ENCODE measurements around the gene GARRE1.
A peak's percentile ranks its signal among the peaks of the same experiment; 100 is the strongest.
"Not testable (repeated sequence)": the region's sequence is repeated elsewhere in the genome, so short reads cannot be mapped to it uniquely, and the experiment has no call there.

The GARRE1 gene

DNA sequence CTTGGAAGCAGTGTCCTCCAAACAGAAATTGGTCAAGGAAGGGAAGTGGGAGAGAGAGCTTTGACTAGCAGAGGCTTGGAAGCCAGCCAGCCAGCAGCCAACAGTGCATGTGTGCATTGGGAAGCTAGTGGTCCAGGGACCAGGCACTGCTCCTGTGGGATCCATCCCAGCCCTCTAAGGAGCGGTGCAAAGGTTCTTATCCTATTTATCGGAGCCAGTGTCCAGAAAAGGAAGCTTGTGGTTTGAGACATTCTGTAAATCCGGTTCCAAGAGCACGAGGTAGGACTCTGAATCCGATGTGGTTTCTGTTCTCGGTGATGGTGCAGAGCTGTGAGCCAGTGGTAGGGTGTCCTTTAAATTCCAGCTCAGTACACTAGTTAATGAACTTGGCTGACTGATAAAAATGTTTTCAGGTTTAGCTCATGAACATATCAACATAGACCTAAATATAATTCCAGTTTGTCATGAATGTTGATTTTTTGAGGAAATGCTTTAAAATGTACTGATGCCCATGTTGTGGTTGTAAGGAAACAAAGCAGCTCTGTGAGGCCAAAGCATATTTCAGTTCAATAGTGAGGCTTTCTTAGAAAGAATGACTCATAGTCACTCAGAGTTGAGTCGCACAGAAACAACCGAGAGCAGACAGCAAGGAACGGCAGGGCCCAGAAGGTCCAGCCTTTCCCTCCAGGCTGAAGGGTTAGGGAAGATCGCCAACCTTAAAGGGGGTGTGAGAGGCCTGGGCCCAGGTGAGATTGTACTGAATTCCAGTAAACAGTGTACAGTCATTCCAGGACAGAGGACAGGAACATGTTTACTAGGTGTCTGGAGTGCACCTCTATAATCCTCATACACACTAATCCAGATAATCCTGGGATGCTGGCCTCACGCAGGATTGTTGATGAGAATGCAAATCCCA lies 21.5 kb upstream of the GARRE1 start:
- DNase-seq (ENCODE audit: low read depth) = no peak

DNA sequence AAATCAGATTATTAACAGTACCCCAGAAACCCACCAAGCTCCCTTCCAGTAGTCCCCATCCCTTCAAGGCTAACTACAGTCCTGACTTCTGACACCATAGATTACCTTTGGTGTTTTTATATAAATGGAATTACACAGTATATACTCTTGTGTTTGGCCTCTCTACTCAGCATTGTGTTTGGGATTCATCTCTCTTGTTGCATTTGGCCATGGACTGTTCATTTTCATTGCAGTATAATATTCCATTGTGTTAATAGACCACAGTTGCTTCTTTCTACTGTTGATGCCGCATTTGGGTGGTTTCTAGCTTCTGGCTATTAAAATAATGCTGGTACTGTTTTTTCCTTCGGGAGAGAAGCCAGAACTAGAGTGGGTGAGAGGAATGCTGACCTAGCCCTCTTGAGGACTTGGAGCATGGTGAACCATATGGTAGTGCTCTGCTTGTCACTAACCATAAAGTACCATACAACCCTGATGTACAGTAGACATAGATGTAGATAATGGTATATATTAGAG lies 18.9 kb upstream of the GARRE1 start:
- no peak for DNase-seq (ENCODE audit: low read depth)

DNA sequence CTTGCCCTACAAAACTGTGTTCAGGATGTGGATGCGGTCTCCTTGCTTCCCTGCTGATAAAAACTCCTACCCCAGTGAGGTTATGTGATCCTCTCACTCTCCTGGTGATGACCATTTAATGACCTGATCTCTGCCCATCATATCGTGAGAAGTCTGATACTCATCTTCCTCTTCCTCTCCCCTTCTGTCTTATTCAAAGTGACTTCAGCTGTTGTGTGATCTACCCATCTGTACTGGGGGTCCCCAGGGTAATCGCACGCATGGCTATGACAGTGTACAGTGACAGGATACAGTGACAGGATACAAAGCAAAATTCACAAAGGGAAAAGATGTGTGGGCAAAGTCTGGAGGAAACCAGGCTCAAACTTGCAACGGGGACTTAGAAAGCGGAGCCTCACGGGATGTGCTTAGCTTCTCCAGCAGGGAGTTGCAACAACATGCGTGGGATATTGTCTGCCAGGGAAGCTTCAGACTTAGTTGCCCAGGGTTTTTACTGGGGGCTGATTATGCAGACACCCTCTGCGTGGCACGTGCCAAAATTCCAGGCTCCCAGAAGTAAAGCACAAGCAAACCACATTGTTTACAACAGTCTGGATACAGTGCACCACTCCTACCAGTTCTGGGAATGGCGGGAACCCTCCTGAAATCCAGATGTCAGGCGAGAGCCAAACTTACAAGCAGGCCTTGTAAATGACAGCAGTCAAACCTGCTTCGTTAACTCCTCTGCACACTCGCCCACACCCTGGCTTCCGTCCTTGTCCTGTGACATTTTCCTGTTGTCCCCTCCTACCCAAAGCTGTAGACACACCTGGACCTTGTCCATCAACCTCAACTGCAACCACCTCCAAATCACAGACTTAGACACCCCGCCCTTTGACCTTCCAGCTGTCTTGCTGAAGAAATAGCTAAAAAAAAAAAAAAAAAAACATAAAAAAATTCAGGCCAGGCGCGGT lies 18.0 kb upstream of the GARRE1 start:
- no peak for DNase-seq (ENCODE audit: low read depth)

DNA sequence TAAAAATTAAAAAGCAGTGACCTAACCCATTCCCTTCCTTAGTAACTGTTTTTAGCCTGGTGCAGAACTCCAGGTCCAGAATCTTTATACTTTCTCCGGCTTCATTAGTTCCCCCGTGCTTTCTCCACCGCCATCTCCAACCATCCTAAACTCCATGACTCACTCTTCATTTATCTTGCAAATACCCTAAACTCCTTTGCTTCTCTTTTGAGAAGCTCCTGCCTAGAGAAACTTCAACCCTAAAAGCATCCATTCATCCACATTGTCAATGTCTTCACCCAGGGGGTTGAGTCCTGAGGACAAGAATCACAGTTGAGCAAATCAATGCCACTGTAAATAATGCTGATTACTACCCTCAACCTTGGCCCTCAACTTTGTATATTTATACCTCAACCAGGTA lies 17.1 kb upstream of the GARRE1 start:
- no peak for DNase-seq (ENCODE audit: low read depth)

DNA sequence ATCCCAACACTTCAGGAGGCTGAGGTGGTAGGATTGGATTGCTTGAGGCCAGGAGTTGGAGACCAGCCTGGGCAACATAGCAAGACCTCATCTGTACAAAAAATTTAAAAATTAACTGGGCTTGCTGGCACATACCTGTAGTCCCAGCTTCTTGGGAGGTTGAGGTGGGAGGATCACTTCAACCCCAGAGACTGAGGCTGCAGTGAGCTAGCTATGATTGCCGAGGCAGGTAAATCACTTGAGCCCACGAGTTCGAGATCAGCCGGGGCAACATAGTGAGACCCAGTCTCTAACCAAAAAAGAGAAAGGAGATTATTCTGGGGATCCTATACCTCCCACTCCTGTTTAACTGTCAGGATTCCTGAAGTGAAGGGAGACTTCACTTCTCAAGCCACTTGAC lies 16.4 kb upstream of the GARRE1 start:
- DNase-seq (ENCODE audit: low read depth) = no peak

DNA sequence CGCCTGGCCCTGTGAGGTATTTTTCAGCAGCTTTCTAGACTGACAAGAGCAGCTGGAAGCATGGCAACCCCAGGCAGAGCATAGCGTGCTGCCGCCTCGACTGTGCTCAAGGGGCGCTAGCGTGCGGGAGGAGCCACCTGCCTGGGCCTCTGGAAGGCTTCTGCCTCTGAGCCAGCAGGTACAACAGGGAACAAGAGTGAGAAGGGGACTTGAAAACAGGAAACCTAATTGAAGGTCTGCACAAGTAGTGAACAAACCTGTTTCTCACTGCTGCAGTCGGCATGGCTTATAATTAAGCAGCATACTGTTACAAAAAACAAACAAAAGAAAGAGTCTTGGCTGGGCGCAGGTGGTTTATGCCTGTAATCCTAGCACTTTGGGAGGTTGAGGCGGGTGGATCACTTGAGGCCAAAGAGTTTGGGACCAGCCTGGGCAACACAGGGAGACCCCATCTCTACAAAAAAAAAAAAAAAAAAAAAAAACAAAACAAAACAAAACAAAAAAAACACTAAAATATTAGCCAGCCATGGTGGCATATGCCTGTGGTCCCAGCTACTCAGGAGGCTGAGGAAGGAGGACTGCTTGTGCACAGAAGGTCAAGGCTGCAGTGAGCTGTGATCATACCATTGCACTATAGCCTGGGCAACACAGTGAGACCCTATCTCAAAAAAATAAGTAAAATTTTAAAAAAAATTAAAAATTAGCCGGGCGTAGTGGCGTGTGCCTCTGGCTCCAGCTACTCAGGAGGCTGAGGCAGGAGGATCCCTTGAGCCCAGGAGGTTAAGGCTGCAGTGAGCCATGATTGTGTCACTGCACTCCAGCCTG lies 12.6 kb upstream of the GARRE1 start:
- no peak for DNase-seq (ENCODE audit: low read depth)

DNA sequence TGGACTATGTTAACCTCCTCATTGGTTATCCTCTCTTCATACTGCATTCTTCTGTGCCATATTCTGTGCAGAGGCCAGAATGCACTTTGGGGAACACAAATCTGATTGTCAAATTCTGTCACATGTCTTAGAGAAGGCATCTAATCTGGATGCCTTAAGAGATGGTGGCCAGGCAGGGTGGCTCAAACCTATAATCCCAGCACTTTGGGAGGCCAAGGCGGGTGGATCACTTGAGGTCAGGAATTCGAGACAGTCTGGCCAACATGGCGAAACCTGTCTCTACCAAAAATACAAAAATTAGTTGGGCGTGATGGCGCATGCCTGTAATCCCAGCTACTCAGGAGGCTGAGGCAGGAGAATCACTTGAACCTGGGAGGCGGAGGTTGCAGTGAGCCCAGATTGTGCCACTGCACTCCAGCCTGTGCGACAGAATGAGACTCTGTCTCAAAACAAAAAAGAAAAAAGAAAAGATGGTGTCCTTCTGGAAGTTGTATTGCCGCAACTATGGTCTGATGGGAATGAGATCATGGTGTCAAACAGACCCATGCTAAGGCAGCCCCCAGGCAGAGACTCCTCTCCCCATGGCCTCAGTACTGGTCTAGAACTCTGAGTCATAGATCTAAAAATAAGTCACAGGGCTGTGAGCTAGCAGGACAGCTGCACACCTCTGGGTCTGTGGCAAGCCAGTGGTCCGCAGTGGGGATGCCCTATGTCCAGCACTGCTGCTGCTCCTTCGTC lies 11.0 kb upstream of the GARRE1 start:
- DNase-seq (ENCODE audit: low read depth) = not testable (repeated sequence)

DNA sequence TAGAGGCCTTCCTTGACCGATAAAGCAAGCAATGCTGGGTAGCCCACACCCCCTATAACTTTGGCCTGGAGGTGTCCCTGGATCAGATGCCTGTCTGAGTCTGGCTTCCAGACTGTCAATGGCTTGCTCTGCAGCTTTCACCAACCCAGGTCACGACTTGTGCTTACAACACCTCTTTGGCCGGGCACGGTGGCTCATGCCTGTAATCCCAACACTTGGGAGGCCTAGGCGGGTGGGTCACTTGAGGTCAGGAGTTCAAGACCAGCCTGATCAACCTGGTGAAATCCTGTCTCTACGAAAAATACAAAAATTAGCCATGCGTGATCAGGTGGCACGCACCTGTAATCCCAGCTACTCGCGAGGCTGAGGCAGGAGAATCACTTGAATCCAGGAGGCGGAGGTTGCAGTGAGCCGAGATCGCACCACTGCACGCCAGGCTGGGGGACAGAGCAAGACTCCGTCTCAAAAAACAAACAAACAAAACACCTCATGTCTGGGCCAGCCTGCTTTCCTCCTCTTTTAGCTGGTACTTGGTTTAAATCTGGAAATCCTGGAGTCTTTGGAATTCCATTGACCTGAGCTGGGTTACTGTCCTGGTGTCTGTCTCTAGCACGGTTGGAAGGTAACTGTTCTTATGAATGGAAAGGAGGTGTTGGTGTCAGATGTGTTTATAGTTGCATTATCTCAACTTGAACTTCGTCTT lies 10.3 kb upstream of the GARRE1 start:
- DNase-seq (ENCODE audit: low read depth) = no peak

DNA sequence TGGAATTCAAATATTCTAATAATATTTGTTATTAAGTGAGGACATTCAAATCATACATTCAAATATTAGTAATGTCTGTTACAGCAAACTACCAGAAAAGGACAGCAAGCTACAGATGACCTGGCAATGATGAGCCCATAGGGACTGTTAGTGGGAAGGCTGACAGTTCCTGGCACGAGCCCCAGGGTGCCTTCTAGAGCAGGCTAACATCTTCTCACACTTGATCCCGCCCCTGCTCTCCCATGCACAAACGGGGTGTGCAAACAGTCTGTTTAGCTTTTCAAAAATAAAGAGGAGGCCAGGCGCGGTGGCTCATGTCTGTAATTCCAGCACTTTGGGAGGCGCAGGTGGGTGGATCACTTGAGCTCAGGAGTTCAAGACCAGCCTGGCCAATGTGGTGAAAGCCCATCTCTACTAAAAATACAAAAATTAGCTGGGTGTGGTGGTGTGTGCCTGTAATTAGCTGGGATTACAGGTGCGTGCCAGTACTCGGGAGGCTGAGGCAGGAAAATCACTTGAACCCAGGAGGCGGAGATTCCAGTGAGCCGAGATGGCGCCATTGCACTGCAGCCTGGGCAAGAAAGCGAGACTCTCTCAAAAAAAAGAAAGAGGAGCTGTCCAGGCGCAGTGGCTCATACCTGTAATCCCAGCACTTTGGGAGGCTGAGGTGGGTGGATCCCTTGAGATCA lies 9.6 kb upstream of the GARRE1 start:
- DNase-seq (ENCODE audit: low read depth) = no peak

DNA sequence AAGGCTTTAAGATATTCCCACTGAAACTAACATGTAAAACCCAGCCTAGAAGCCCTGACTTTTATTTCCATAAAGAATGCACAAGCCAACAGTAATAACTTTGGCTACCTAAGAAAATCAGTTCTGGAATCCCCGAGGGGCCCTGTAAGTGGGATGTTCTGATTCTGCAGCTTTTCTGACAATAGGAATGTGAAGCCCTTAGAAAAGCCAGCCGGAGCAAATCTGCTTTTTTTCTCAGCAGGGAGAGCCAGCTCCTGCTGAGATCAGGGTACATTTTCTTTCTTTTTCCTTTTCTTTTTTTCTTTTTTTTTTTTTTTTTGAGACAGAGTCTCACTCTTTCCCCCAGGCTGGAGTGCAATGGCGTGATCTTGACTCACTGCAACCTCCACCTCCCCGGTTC lies 8.0 kb upstream of the GARRE1 start:
- DNase-seq (ENCODE audit: low read depth) = no peak

DNA sequence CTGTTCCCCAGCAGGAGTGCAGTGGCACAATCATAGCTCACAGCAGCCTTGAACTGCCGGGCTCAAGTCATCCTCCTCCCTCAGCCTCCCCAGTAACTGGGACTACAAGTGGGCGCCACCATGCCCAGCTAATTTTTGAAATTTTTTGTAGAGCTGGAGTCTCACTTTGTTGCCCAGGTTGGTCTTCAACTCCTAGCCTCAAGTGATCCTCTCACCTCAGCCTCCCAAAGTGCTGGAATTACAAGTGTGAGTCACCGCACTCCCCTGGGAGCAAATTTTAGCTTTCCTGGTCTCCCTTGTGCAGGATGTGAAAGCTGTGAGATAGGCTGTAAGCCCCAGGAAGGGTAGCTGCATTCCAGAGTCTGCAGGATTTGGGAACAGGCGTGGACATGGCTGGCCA lies 5.4 kb upstream of the GARRE1 start:
- DNase-seq (ENCODE audit: low read depth) = no peak

DNA sequence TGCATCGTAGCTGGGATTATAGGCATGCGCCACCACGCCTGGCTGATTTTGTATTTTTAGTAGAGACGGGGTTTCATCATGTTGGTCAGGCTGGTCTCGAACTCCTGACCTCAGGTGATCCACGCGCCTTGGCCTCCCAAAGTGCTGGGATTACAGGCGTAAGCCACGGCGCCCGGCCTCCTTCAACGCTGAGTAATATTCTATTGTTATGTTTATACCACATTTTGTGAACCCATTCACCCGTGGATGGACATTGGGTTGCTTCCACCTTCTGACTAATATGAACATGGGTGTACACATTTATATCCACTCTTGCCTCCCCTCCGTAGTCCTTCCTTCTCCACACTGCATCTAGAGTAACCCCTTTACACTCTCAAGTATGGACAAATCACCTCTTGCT lies 1.2 kb upstream of the GARRE1 start:
- DNase-seq (ENCODE audit: low read depth) = not testable (repeated sequence)

DNA sequence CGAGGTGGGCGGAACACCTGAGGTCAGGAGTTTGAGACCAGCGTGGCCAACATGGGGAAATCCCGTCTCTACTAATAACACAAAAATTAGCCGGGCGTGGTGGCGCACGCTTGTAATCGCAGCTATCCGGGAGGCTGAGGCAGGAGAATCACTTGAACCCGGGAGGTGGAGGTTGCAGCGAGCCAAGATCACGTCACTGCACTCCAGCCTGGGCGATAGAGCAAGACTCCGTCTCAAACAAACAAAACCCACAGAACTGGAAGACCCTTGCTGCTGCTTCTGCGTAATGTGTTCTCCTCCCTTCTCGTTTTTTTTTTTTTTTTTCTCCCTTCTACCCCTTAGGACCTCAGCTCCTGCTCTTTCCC lies 691 bp upstream of the GARRE1 start:
- not testable (repeated sequence) for DNase-seq (ENCODE audit: low read depth)

DNA sequence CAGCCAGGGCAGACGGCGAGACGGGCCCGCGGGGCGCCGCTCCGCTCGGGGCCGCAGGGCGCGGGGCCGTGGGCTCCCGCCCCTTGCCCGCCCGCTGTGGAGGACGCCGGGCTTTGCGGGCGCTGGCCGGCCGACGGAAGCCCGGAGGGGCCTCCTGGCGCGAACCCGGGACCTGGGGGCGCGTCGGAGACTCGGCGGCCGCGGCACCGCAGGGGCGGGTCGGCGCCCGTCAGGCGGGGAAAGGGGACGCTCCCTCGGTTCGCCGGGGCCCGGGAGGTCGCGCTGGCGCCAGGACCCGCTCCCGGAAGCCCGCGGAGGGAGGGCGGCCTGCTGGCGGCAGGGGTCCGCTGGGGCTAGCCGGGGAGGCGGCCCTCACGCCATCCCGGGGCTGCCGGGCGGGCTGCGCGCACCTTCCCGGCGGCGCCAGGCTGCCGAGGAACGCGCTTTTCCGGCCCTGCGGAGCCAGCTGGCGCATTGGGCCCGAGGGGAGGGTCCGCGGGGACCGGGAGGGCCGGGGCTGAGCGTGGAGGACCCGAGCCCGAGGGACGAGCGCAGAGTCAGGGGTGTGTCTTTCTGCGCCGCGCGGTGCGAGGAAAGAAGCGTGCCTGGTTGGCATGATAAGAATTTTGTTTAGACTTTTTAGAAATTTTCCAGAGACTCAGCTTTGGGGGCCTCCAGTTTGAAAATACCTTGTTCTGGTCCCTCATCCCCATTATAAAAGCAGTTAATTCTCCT lies 511 bp downstream of the GARRE1 start:
- DNase-seq (ENCODE audit: low read depth) = peak; percentile 6

DNA sequence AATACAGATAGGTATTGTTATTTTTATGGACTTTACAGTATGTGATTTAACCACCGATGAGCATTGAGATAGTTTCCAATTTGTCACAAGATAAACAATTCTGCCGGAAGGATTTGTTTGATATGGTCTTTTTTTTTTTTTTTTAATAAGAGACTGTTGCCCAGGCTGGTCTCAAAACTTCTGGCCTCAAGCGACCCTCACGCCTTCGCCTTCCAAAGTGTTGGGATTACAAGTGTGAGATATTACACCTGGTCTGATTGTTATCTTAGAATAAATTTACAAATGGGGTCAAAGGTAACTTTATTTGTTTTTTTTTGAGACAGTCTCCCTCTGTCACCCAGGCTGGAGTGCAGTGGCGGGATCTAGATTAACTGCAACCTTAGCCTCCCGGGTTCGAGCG lies 1.2 kb downstream of the GARRE1 start:
- no peak for DNase-seq (ENCODE audit: low read depth)

DNA sequence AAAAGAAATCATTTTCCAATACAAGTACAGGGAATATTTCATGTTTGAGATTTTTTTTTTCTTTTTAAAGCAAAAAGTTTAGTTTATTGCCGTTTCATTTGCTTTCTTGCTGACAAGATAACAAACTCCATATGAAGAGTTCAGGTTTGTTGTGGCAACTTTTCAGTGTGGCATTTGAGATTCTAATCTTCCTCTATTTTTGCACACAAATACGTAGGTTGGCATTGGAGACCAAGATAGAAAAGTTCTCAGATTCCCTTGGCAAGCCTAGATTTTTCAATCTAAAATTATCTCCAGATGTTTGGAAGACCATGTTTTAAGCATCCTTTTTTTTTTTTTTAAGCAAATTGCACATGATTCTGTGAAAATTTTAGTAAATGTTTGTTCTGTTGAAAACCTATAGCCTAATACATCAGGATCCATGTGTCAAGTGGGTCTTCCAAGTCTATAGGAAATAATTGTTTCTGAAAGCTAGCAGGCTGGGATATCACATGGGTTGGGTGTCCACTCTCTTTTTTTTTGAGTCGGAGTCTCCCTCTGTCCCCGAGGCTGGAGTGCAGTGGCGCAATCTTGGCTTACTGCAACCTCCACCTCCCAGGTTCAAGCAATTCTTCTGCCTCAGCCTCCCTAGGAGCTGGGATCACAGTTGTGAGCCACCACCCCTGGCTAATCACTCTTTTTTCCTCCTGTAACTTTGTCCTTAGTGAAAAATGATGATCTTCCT lies 2.6 kb downstream of the GARRE1 start:
- no peak for DNase-seq (ENCODE audit: low read depth)

DNA sequence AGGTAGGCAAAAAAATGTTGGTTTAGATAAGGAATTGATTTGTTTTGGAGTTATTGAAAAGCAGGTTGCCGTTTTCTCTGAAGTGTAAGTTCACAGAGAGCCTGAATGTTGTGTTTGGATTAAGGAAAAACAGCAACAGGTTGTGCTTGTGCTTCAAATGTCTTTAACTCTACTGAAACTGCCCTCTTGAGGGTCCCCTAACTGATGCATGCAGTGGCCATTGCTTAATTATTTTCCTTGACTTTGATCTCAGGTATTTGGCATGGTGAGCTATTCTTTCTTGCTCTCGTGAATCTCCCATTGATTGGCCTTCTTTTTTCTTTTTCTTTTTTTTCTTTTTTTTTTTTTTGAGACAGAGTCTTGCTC lies 3.2 kb downstream of the GARRE1 start:
- DNase-seq (ENCODE audit: low read depth) = no peak

DNA sequence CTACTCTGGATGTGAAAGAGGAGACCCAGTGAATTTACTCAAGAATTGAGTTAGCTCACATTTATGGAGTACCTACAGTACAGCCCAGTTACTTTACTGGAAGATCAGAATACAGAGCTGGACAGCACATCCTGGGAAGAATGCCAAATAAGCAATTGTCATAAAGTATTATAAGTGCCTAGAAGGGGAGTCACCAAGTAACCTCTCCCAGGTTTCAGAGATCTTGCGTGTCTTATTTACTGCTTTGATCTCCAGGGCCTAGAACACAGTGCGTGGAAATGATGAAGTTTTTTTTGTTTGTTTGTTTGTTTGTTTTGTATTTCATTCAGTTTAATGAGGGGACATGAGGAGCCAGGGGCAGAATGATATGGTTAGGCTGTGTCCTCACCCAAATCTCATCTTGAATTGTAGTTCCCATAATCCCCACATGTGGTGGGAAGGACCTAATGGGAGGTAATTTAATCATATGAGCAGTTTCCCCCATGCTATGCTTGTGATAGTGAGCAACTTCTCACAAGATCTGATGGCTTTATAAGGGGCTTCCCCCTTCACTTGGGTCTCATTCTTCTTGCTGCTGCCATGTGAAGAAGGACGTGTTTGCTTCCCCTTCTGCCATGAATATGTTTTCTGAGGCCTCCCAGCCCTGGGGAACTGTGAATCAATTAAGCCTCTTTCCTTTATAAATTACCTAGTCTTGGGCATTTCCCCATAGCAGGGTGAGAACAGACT lies 5.2 kb downstream of the GARRE1 start:
- no peak for DNase-seq (ENCODE audit: low read depth)
